Measurements from ENCODE around the gene HOXA1.

The HOXA1 gene

DNA sequence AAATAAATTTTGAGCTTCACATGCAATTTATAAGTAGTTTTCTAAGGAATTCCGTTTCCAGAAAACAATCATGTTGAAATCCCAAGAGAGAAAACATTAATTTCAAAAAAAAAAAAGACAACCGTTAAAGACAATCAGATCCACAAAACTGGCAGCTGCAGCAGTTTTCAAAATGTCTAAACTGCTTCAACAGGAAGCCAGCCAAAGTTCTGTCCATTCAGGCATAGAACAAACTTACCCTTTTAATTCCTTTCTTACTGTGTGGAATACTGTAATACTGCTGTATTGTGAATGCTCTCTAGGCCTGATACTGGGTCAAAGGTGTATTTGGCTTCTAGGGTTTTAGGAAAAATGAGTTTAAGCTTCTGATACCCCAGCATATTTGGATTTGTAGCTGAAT is 31.6 kb downstream of the HOXA1 start:
- no peaks in the 10 kb centered on the region for H3K4me1 ChIP-seq
- no peak overlapping the region for H3K27ac ChIP-seq
- no peaks in the 10 kb centered on the region for H3K9me3 ChIP-seq (ENCODE audit: control insufficient read depth, low read length)
- no peaks in the 10 kb centered on the region for H3K36me3 ChIP-seq (ENCODE audit: control insufficient read depth, insufficient read depth, low read length)
- no peaks in the 10 kb centered on the region for H3K79me2 ChIP-seq
- no peak overlapping the region for H3K4me2 ChIP-seq (ENCODE audit: low read length)
- TF ChIP-seq, protein P1, sequence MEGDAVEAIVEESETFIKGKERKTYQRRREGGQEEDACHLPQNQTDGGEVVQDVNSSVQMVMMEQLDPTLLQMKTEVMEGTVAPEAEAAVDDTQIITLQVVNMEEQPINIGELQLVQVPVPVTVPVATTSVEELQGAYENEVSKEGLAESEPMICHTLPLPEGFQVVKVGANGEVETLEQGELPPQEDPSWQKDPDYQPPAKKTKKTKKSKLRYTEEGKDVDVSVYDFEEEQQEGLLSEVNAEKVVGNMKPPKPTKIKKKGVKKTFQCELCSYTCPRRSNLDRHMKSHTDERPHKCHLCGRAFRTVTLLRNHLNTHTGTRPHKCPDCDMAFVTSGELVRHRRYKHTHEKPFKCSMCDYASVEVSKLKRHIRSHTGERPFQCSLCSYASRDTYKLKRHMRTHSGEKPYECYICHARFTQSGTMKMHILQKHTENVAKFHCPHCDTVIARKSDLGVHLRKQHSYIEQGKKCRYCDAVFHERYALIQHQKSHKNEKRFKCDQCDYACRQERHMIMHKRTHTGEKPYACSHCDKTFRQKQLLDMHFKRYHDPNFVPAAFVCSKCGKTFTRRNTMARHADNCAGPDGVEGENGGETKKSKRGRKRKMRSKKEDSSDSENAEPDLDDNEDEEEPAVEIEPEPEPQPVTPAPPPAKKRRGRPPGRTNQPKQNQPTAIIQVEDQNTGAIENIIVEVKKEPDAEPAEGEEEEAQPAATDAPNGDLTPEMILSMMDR (IDR thresholded peaks at IDR 0.05): no peak
- no peaks in the 10 kb centered on the region for H3K27me3 ChIP-seq (ENCODE audit: control insufficient read depth, insufficient read depth, low read length)
- H3K4me3 ChIP-seq (ENCODE audit: low read depth, low read length): no peak overlapping the region
- H3K9ac ChIP-seq: no peak overlapping the region
- H2AFZ ChIP-seq: no peak overlapping the region

- Histone ChIP-seq H3K36me3 (ENCODE audit: control insufficient read depth, insufficient read depth, low read length) (no peaks in the 10 kb centered on the region), H3K9me3 (ENCODE audit: control insufficient read depth, low read length) (no peaks in the 10 kb centered on the region), H3K4me1 (no peaks in the 10 kb centered on the region), H3K9ac (no peak overlapping the region), H3K27me3 (ENCODE audit: control insufficient read depth, insufficient read depth, low read length) (no peaks in the 10 kb centered on the region), H2AFZ (no peak overlapping the region), H3K4me2 (ENCODE audit: low read length) (no peak overlapping the region), H3K79me2 (no peaks in the 10 kb centered on the region), H3K4me3 (ENCODE audit: low read depth, low read length) (no peak overlapping the region), H3K27ac (no peak overlapping the region)
- TF ChIP-seq, protein P1 (IDR thresholded peaks at IDR 0.05): no peak
These were observed 32.9 kb downstream of the HOXA1 start for GRCh38 chr7:27062946-27063345.

DNA sequence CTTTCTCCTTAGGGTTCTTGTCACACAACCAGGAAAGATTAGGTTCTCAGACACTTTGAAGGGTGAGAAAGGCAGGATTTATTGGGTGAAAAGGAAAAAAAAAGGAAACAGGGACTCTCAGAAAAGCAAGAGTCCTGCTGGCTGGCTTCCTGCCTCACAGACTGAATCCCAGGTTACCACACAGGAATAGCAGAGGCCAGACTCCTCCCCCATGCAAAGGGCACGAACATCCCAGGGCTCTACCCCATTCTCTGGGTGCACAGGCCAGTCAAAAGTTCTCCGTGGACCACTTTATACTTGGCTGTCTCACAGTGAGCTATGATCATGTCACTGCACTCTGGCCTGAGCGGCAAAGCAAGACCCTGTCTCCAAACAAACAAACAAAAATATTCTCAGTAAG is 42.6 kb downstream of the HOXA1 start:
- Histone ChIP-seq H2AFZ (no peak overlapping the region), H3K36me3 (ENCODE audit: control insufficient read depth, insufficient read depth, low read length) (no peaks in the 10 kb centered on the region), H3K27me3 (ENCODE audit: control insufficient read depth, insufficient read depth, low read length) (no peaks in the 10 kb centered on the region), H3K4me3 (ENCODE audit: low read depth, low read length) (no peak overlapping the region), H3K9ac (no peak overlapping the region), H3K9me3 (ENCODE audit: control insufficient read depth, low read length) (no peaks in the 10 kb centered on the region), H3K27ac (no peak overlapping the region), H3K4me2 (ENCODE audit: low read length) (no peak overlapping the region), H3K79me2 (no peaks in the 10 kb centered on the region), H3K4me1 (no peaks in the 10 kb centered on the region)
- TF ChIP-seq, protein P1 (IDR thresholded peaks at IDR 0.05): no peak

GRCh38 chr7:27051451-27051850 is 44.3 kb downstream of the HOXA1 start:
- Histone ChIP-seq H3K4me2 (ENCODE audit: low read length) (no peak overlapping the region), H3K36me3 (ENCODE audit: control insufficient read depth, insufficient read depth, low read length) (no peaks in the 10 kb centered on the region), H3K27me3 (ENCODE audit: control insufficient read depth, insufficient read depth, low read length) (no peaks in the 10 kb centered on the region), H3K4me3 (ENCODE audit: low read depth, low read length) (no peak overlapping the region), H3K9me3 (ENCODE audit: control insufficient read depth, low read length) (no peaks in the 10 kb centered on the region), H3K9ac (no peak overlapping the region), H3K79me2 (no peaks in the 10 kb centered on the region), H2AFZ (no peak overlapping the region), H3K4me1 (no peaks in the 10 kb centered on the region), H3K27ac (no peak overlapping the region)
- TF ChIP-seq, protein P1 (IDR thresholded peaks at IDR 0.05): no peak

DNA sequence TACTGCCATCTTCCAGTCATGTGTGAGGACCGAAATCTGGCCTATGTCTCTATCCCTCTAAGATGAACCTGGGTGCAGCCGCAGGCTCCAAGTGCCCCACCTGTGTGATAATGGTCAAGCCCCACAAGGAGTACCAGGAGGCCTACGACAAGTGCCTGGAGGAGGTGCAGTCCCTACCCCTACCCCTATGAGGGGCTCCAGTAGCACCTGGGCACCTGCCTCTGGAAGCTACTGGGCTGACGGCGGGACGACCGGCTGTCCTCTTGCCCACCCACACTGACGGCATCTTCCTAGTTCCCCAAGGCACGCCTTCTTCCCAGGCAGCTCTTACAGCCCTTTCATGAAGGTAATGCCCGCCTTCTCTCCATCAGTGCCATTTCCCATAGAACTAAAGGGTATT is 47.4 kb downstream of the HOXA1 start:
- H3K4me1 ChIP-seq: no peaks in the 10 kb centered on the region
- TF ChIP-seq, protein P1 (IDR thresholded peaks at IDR 0.05): no peak
- no peak overlapping the region for H3K4me3 ChIP-seq (ENCODE audit: low read depth, low read length)

More for the DNA sequence above, 47.4 kb downstream of the HOXA1 start:
- no peak overlapping the region for H3K27ac ChIP-seq
- no peaks in the 10 kb centered on the region for H3K79me2 ChIP-seq
- H3K9me3 ChIP-seq (ENCODE audit: control insufficient read depth, low read length): no peaks in the 10 kb centered on the region
- H2AFZ ChIP-seq: no peak overlapping the region
- H3K36me3 ChIP-seq (ENCODE audit: control insufficient read depth, insufficient read depth, low read length): no peaks in the 10 kb centered on the region
- H3K9ac ChIP-seq: no peak overlapping the region
- H3K4me2 ChIP-seq (ENCODE audit: low read length): no peak overlapping the region
- no peaks in the 10 kb centered on the region for H3K27me3 ChIP-seq (ENCODE audit: control insufficient read depth, insufficient read depth, low read length)

Data from parathyroid adenoma (tissue), 2 donors.